SU-DHL-6 (cell line): ENCODE measurements around the gene COG7.

Experiments
- H2AFZ ChIP-seq: fragments of 200-600 bp; sonication (generic); 2 replicates; pipeline ENCODE4 v1.6.1; 2014; ENCODE audit warnings: low read depth, mild to moderate bottlenecking, moderate library complexity, mixed read lengths, antibody characterized with exemption, low read length; ENCODE audit not compliant: severe bottlenecking
- H3F3A ChIP-seq: fragments of 200-600 bp; shearing (Covaris generic); 2 replicates; pipeline ENCODE4 v1.6.0; 2016; ENCODE audit warnings: antibody characterized with exemption, mild to moderate bottlenecking; ENCODE audit not compliant: insufficient read depth
- H3K27ac ChIP-seq: fragments of 200-600 bp; sonication (generic); 2 replicates; pipeline ENCODE4 v1.5.1; 2016; ENCODE audit warnings: low read depth, mild to moderate bottlenecking, low read length, moderate library complexity, mixed read lengths
- H3K27me3 ChIP-seq: fragments of 200-600 bp; sonication (generic), shearing (Covaris generic); 2 replicates; pipeline ENCODE4 v1.6.0; 2014; ENCODE audit warnings: mild to moderate bottlenecking, low read length
- H3K36me3 ChIP-seq: fragments of 200-600 bp; sonication (generic); 2 replicates; pipeline ENCODE4 v1.6.1; 2014; ENCODE audit warnings: mild to moderate bottlenecking, low read length, mixed read lengths
- H3K4me2 ChIP-seq: fragments of 300-600, 200-600 bp; shearing (Covaris generic), sonication (generic); 2 replicates; pipeline ENCODE4 v1.6.0; 2014; ENCODE audit warnings: low read length, low read depth, mild to moderate bottlenecking; ENCODE audit not compliant: poor library complexity, severe bottlenecking
- H3K4me3 ChIP-seq: fragments of 200-600 bp; sonication (generic); 2 replicates; pipeline ENCODE4 v1.5.1; 2014; ENCODE audit warnings: antibody characterized with exemption, low read length, mild to moderate bottlenecking, mixed read lengths; ENCODE audit not compliant: insufficient read depth, poor library complexity, severe bottlenecking
- H3K79me2 ChIP-seq: fragments of 200-600 bp; sonication (generic); 2 replicates; pipeline ENCODE4 v1.6.1; 2014; ENCODE audit warnings: mild to moderate bottlenecking, low read length, moderate library complexity; ENCODE audit not compliant: insufficient read depth
- H3K9ac ChIP-seq: fragments of 200-600 bp; sonication (generic); 2 replicates; pipeline ENCODE4 v1.7.0; 2014; ENCODE audit warnings: mild to moderate bottlenecking, low read length
- H3K9me2 ChIP-seq: fragments of 200-600 bp; sonication (generic); replicated peaks from 2 replicates; pipeline ENCODE4 v1.6.1; 2014; ENCODE audit warnings: low read length; ENCODE audit not compliant: insufficient read depth
- H3K9me3 ChIP-seq: fragments of 200-600 bp; sonication (generic); 2 replicates; pipeline ENCODE4 v1.6.1; 2014; ENCODE audit warnings: low read length, mixed read lengths; ENCODE audit not compliant: insufficient read depth
- H4K20me1 ChIP-seq: fragments of 200-600 bp; sonication (generic); 2 replicates; pipeline ENCODE4 v1.6.1; 2014; ENCODE audit warnings: low read depth, mild to moderate bottlenecking, antibody characterized with exemption, low read length, moderate library complexity, mixed read lengths
- CTCF ChIP-seq: fragments of 200-600 bp; sonication (generic); IDR thresholded peaks from one replicate; pipeline ENCODE4 v1.5.1; 2017; ENCODE audit warnings: antibody characterized with exemption, mild to moderate bottlenecking, low read length, moderate library complexity; ENCODE audit not compliant: insufficient read depth, poor library complexity, severe bottlenecking
- EZH2phosphoT487 ChIP-seq: fragments of 200-600 bp; sonication (generic), shearing (Covaris generic); conservative IDR thresholded peaks from 2 replicates; pipeline ENCODE4 v1.6.1; 2018; ENCODE audit warnings: mild to moderate bottlenecking, antibody characterized with exemption, low read length, moderate library complexity, mixed read lengths

Gene COG7

DNA sequence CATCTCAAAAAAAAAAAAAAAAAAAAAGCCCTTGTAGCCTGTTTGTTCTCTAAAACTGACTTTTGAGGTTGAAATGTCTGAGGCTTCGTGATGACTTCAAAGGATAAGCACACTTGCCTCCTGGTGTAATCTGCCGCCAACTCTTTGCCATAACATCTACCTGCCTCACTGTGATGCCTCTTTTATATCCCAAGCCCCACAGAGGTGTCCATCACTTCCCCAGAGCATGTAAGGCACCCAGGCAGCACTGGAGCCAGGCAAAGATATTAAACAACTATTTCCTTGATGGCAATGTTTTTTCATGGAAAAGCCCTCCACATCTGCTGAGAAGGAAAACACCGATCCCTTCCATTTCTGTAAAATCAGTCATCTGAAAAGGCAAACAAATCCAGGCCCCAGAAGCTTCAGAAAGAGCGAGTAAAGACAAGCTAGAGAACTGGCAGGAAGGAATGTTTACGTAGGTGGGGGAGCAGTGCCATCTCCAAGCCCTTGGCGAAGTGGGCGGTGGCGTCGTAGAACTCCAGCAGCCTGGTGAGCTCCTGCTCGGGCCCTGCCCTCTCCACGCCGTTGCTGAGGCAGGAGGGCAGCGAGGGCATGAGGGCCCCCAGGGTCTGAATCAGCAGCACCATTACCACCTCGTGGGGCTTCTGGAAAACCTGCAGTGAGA, 28.6 kb downstream of the COG7 start:
- H3K36me3 ChIP-seq = no peaks in the 10 kb centered on the region

GRCh38 chr16:23423496-23424049, 29.4 kb downstream of the COG7 start:
- H3K9me2 ChIP-seq = no peaks in the 10 kb centered on the region
- no peaks in the 10 kb centered on the region for H3F3A ChIP-seq
- no peaks in the 10 kb centered on the region for H3K27me3 ChIP-seq
- TF ChIP-seq CTCF (no peak), EZH2phosphoT487 (no peak)
- no peaks in the 10 kb centered on the region for H3K36me3 ChIP-seq
- H3K27ac ChIP-seq = no peak overlapping the region
- no peak overlapping the region for H3K4me3 ChIP-seq
- H3K9ac ChIP-seq = no peak overlapping the region
- H4K20me1 ChIP-seq = no peaks in the 10 kb centered on the region
- no peak overlapping the region for H3K4me2 ChIP-seq
- no peak overlapping the region for H2AFZ ChIP-seq
- H3K79me2 ChIP-seq = no peaks in the 10 kb centered on the region
- H3K9me3 ChIP-seq = no peaks in the 10 kb centered on the region

More for the DNA sequence above, 28.6 kb downstream of the COG7 start:
- Histone ChIP-seq H3K79me2 (no peaks in the 10 kb centered on the region), H3K9me3 (no peaks in the 10 kb centered on the region), H3K9ac (no peak overlapping the region), H3K4me2 (no peak overlapping the region), H2AFZ (no peak overlapping the region), H3K27me3 (no peaks in the 10 kb centered on the region), H4K20me1 (no peaks in the 10 kb centered on the region), H3K27ac (no peak overlapping the region), H3F3A (no peaks in the 10 kb centered on the region), H3K9me2 (no peaks in the 10 kb centered on the region), H3K4me3 (no peak overlapping the region)
- TF ChIP-seq EZH2phosphoT487 (no peak), CTCF (no peak)

DNA sequence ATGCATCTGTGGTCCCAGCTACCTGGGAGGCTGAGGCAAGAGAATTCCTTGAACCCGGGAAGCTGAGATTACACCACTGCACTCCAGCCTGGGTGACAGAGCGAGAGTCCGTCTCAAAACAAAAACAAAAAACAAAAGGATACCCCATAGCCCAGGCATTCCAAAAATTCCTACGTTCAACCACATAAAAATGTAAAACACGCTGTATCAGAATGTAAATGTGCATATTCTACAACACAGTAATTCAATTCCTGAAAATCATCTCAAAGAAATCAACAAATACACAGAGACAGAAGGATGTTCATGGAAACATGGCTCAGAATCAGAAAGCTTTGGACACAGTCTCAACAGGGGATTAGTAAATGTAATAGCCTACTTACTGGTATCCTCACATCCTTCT, 33.0 kb downstream of the COG7 start:
- Histone ChIP-seq H3K9ac (no peak overlapping the region), H3K27ac (no peak overlapping the region), H3K79me2 (no peaks in the 10 kb centered on the region), H3K9me2 (no peaks in the 10 kb centered on the region), H3K4me3 (no peak overlapping the region), H2AFZ (no peak overlapping the region), H4K20me1 (no peaks in the 10 kb centered on the region), H3K4me2 (no peak overlapping the region), H3K36me3 (no peaks in the 10 kb centered on the region), H3K27me3 (no peaks in the 10 kb centered on the region), H3F3A (no peaks in the 10 kb centered on the region), H3K9me3 (no peaks in the 10 kb centered on the region)
- TF ChIP-seq CTCF (no peak), EZH2phosphoT487 (no peak)
